GM23248 (cell line): Measurements from ENCODE around the gene COMP.

ENCODE experiments used
- EZH2 ChIP-seq: fragments of 200-600 bp; sonication (generic); IDR thresholded peaks from 2 replicates; pipeline ENCODE4 v1.6.1; 2018; ENCODE audit warnings: antibody characterized with exemption, mild to moderate bottlenecking; ENCODE audit not compliant: insufficient read depth, poor library complexity, severe bottlenecking
- EZH2phosphoT487 ChIP-seq: fragments of 200-600 bp; sonication (generic); IDR thresholded peaks from 2 replicates; pipeline ENCODE4 v1.6.1; 2018; ENCODE audit warnings: antibody characterized with exemption, moderate library complexity, mild to moderate bottlenecking, low read depth; ENCODE audit not compliant: insufficient read depth

DNA sequence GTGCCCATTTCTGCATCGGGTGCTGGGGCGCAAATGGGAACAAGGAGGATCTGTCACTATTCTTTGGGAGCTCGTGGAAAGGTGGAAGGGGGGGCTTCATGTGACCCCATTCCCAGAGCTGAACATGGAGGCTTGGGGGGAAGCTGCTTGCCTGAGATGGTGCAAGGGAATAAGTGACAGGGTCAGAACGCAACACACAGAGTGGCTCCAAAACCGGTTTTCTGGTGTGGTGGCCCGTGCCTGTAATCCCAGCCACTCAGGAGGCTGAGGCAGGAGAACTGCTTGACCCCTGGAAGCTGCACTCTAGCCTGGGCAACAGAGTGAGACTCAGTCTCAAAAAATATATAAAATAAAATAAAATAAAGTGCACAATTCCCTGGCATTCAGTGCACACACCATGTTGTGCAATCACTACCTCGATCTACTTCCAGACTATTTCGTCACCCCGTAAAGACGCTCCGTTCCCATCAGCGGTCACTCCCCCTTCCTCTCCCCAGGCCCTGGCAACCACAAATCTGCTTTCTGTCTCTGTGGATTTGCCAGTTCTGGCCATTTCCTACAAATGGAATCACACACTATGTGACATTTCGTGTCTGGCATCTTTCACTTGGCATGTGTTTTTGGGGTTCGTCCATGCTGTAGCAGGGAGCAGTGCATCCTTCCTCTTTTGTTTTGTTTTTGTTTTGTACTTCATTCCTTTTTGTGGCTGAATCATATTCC is 18.2 kb upstream of the COMP start:
- no peak for TF ChIP-seq EZH2
- no peak for TF ChIP-seq EZH2phosphoT487
